HCT116 (cell line): ENCODE data around the gene SLC10A7. TPM values are rescaled to one million over a fixed set of nuclear protein-coding genes. Genes with fewer than 3 reads are reported as not detected.

Experiments
- ATAC-seq: fragments of 200-7000 bp; cut with Tn5 transposase; 2 replicates; pipeline ENCODE4 v1.9.1; 2020; ENCODE audit warnings: mild to moderate bottlenecking, moderate library complexity
- BruUV-seq: library from RNA; stranded (reverse); fragments of 400-500 nt; replicated peaks from 2 replicates; lab custom pipeline; 2021; lab: Mats Ljungman, UMichigan
- CTCF ChIA-PET: fragments of 300-600 bp; sonication (Branson Sonifier 250); formaldehyde crosslinking; loops from one replicate; lab custom pipeline; 2021; ENCODE audit warnings: antibody characterized with exemption; lab: Charles Lee
- POLR2A ChIA-PET: fragments of 300-600, 350-600 bp; sonication (Branson Sonifier 250); formaldehyde crosslinking; loops from one replicate; lab custom pipeline; 2021; ENCODE audit warnings: antibody characterized with exemption; lab: Charles Lee
- RAD21 ChIA-PET, 2 experiments: fragments of 300-600 bp; sonication (Branson Sonifier 250); formaldehyde crosslinking; loops; one replicate each; lab custom pipeline; 2023; ENCODE audit warnings: low total read pairs in 2 of 2; ENCODE audit not compliant: uncharacterized antibody in 2 of 2, unreplicated experiment in 2 of 2, low non-redundant PET in 1 of 2; lab: Charles Lee
- DNase-seq: peaks from one replicate; pipeline ENCODE4 v3.0.0-alpha.2; 2010; ENCODE audit warnings: low read depth, low spot score
- H2AFZ ChIP-seq: fragments of 200-600 bp; shearing (Covaris generic), sonication (generic); 2 replicates; pipeline ENCODE4 v1.6.1; 2017; ENCODE audit warnings: low read depth, mixed run types, mixed read lengths, antibody characterized with exemption, low read length; ENCODE audit not compliant: poor library complexity, severe bottlenecking
- H3K27ac ChIP-seq: 2 replicates; pipeline ENCODE4 v1.5.1; 2012; ENCODE audit warnings: low read depth, low read length
- H3K27me3 ChIP-seq: fragments of 200-600 bp; sonication (generic); 2 replicates; pipeline ENCODE4 v1.6.1; 2016; ENCODE audit warnings: mixed run types, low read length, mixed read lengths; ENCODE audit not compliant: insufficient read depth
- H3K36me3 ChIP-seq, 2 experiments: fragments of 200-500 bp in 1 of 2; fragments of 200-600 bp in 1 of 2; sonication (Bioruptor generic) in 1 of 2; sonication (generic) in 1 of 2; 2 replicates each; pipeline versions ENCODE4 v1.5.1 to v1.6.1; 2014 to 2016; ENCODE audit warnings: low read length in 2 of 2, inconsistent platforms in 1 of 2, mixed read lengths in 1 of 2, mixed run types in 1 of 2; ENCODE audit not compliant: insufficient read depth in 2 of 2, control insufficient read depth in 1 of 2
- H3K4me1 ChIP-seq, 2 experiments: fragments of 200-600 bp in 1 of 2; sonication (generic) in 1 of 2; 2 replicates each; pipeline versions ENCODE4 v1.5.1 to v1.6.1; 2012 to 2017; ENCODE audit warnings: low read length in 2 of 2, inconsistent platforms in 1 of 2, mild to moderate bottlenecking in 1 of 2, mixed read lengths in 1 of 2, mixed run types in 1 of 2, moderate library complexity in 1 of 2; ENCODE audit not compliant: insufficient read depth in 2 of 2, control insufficient read depth in 1 of 2
- H3K4me2 ChIP-seq: fragments of 200-600 bp; sonication (generic); 2 replicates; pipeline ENCODE4 v1.6.1; 2017; ENCODE audit warnings: mixed run types, low read length, mixed read lengths
- H3K4me3 ChIP-seq, 2 experiments: fragments of 200-600 bp in 1 of 2; sonication (generic) in 1 of 2; replicated peaks in 1 of 2; 2 replicates each; pipeline ENCODE4 v1.5.1; 2011 to 2016; ENCODE audit warnings: low read length in 2 of 2, control low read depth in 1 of 2, low read depth in 1 of 2, mild to moderate bottlenecking in 1 of 2, mixed read lengths in 1 of 2, mixed run types in 1 of 2
- H3K79me2 ChIP-seq: fragments of 200-600 bp; sonication (generic); 2 replicates; pipeline ENCODE4 v1.6.1; 2017; ENCODE audit warnings: mild to moderate bottlenecking, mixed run types, low read length, moderate library complexity, mixed read lengths; ENCODE audit not compliant: insufficient read depth
- H3K9ac ChIP-seq: fragments of 200-600 bp; sonication (generic); 2 replicates; pipeline ENCODE4 v1.6.1; 2016; ENCODE audit warnings: low read length, mixed read lengths
- H3K9me2 ChIP-seq: fragments of 200-600 bp; sonication (generic), shearing (Covaris generic); 2 replicates; pipeline ENCODE4 v1.6.1; 2017; ENCODE audit warnings: mixed run types, mild to moderate bottlenecking, moderate library complexity; ENCODE audit not compliant: insufficient read depth
- H3K9me3 ChIP-seq, 2 experiments: fragments of 200-500 bp in 1 of 2; fragments of 200-600 bp in 1 of 2; sonication (Bioruptor generic) in 1 of 2; sonication (generic) in 1 of 2; 2 replicates each; pipeline ENCODE4 v1.6.1; 2014 to 2017; ENCODE audit warnings: low read length in 2 of 2, mixed read lengths in 2 of 2, inconsistent platforms in 1 of 2, low read depth in 1 of 2, mild to moderate bottlenecking in 1 of 2, mixed run types in 1 of 2, moderate library complexity in 1 of 2; ENCODE audit not compliant: control insufficient read depth in 1 of 2, insufficient read depth in 1 of 2
- H4K20me1 ChIP-seq: fragments of 200-600 bp; sonication (generic), shearing (Covaris generic); 2 replicates; pipeline ENCODE4 v1.6.1; 2017; ENCODE audit warnings: mixed run types, mild to moderate bottlenecking, moderate library complexity; ENCODE audit not compliant: insufficient read depth
- CEBPB ChIP-seq: IDR thresholded peaks from 2 replicates; pipeline ENCODE4 v1.6.1; 2012; ENCODE audit warnings: low read depth
- EGR1 ChIP-seq: IDR thresholded peaks from 2 replicates; pipeline ENCODE4 v1.6.1; 2012; ENCODE audit warnings: low read depth
- EZH2phosphoT487 ChIP-seq: fragments of 200-600 bp; IDR thresholded peaks from 2 replicates; pipeline ENCODE4 v1.6.1; 2018; ENCODE audit warnings: antibody characterized with exemption, borderline replicate concordance
- FOSL1 ChIP-seq: IDR thresholded peaks from 2 replicates; pipeline ENCODE4 v1.6.1; 2012; ENCODE audit warnings: low read depth
- JUND ChIP-seq: IDR thresholded peaks from 2 replicates; pipeline ENCODE4 v1.6.1; 2012
- POLR2A ChIP-seq: IDR thresholded peaks from 2 replicates; pipeline ENCODE4 v1.7.0; 2011; ENCODE audit warnings: borderline replicate concordance; ENCODE audit not compliant: insufficient read depth, insufficient read length; ENCODE audit errors: extremely low read depth
- RAD21 ChIP-seq: IDR thresholded peaks from 2 replicates; pipeline ENCODE4 v1.6.1; 2012; ENCODE audit warnings: low read depth, mild to moderate bottlenecking
- SIN3A ChIP-seq: IDR thresholded peaks from 2 replicates; pipeline ENCODE4 v1.6.1; 2012; ENCODE audit warnings: low read depth
- SP1 ChIP-seq: IDR thresholded peaks from 2 replicates; pipeline ENCODE4 v1.6.1; 2012; ENCODE audit warnings: low read depth
- SRF ChIP-seq: IDR thresholded peaks from 2 replicates; pipeline ENCODE4 v1.6.1; 2012; ENCODE audit warnings: low read depth
- YY1 ChIP-seq: IDR thresholded peaks from 2 replicates; pipeline ENCODE4 v1.6.1; 2011; ENCODE audit warnings: low read length, low read depth, moderate library complexity, mild to moderate bottlenecking; ENCODE audit not compliant: insufficient replicate concordance; ENCODE audit errors: extremely low read depth
- ZNF274 ChIP-seq: fragments of 200-500 bp; sonication (Bioruptor generic); IDR thresholded peaks from 2 replicates; pipeline ENCODE4 v1.6.1; 2014; ENCODE audit warnings: mild to moderate bottlenecking, low read depth, low read length, inconsistent platforms
- intact Hi-C: fragments of 100-400 bp; cut with micrococcal nuclease; formaldehyde crosslinking; loops from 2 replicates; pipeline ENCODE4 v1.10.0; 2022
- total RNA-seq: library from RNA; stranded (reverse); gene quantifications from one replicate; pipeline ENCODE4 v1.2.1, GENCODE V29; 2021; ENCODE audit not compliant: unreplicated experiment
- TF ChIP-seq, protein P1 (sequence below): IDR thresholded peaks from 2 replicates; pipeline ENCODE4 v1.6.1; 2012; ENCODE audit warnings: low read depth
- TF ChIP-seq, protein P2 (sequence below): IDR thresholded peaks from 2 replicates; pipeline ENCODE4 v1.6.1; 2012
- TF ChIP-seq, protein P3 (sequence below): IDR thresholded peaks from 2 replicates; pipeline ENCODE4 v1.6.1; 2012

Gene SLC10A7
- total RNA-seq, 1 experiment from 2014 or later: 5.5 TPM

DNA sequence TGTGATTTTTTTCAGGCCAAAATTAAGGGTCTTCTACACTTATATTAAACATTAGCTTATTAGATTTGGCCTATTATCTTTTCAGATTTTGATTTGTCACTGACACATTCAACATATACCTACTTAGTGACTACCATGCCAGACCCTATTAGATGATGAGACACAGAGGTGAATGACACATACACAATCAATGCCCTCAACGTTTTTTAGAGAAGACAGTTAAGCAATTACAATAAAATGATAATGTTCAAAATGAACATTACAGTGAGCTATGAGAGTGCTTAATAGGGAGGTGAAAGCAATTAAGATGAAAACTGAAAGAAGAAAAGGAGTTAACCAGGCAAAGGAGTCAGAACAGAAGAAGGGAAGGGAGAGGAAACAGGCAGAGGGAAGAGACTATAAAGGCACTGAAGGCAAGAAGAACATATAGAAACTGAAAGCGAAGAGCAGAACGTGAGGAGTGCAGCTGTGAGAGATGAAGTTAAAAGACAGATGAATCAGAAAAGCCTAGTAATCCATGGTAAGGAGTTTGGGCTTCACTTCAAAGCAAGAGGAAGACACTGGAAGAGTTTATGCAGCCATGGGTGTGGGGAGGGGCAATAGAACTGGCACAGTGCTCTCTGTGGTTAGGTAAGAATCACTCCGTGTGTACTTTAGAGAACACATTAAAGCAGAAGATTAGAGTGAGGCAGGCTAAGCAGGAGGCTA is 188.4 kb downstream of the SLC10A7 start (continued):
- TF ChIP-seq SRF (no peak), YY1 (no peak), SIN3A (no peak), RAD21 (no peak), EZH2phosphoT487 (no peak)
- TF ChIP-seq, protein P1, sequence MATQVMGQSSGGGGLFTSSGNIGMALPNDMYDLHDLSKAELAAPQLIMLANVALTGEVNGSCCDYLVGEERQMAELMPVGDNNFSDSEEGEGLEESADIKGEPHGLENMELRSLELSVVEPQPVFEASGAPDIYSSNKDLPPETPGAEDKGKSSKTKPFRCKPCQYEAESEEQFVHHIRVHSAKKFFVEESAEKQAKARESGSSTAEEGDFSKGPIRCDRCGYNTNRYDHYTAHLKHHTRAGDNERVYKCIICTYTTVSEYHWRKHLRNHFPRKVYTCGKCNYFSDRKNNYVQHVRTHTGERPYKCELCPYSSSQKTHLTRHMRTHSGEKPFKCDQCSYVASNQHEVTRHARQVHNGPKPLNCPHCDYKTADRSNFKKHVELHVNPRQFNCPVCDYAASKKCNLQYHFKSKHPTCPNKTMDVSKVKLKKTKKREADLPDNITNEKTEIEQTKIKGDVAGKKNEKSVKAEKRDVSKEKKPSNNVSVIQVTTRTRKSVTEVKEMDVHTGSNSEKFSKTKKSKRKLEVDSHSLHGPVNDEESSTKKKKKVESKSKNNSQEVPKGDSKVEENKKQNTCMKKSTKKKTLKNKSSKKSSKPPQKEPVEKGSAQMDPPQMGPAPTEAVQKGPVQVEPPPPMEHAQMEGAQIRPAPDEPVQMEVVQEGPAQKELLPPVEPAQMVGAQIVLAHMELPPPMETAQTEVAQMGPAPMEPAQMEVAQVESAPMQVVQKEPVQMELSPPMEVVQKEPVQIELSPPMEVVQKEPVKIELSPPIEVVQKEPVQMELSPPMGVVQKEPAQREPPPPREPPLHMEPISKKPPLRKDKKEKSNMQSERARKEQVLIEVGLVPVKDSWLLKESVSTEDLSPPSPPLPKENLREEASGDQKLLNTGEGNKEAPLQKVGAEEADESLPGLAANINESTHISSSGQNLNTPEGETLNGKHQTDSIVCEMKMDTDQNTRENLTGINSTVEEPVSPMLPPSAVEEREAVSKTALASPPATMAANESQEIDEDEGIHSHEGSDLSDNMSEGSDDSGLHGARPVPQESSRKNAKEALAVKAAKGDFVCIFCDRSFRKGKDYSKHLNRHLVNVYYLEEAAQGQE: no peak
- TF ChIP-seq, protein P2, sequence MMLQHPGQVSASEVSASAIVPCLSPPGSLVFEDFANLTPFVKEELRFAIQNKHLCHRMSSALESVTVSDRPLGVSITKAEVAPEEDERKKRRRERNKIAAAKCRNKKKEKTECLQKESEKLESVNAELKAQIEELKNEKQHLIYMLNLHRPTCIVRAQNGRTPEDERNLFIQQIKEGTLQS: no peak

DNA sequence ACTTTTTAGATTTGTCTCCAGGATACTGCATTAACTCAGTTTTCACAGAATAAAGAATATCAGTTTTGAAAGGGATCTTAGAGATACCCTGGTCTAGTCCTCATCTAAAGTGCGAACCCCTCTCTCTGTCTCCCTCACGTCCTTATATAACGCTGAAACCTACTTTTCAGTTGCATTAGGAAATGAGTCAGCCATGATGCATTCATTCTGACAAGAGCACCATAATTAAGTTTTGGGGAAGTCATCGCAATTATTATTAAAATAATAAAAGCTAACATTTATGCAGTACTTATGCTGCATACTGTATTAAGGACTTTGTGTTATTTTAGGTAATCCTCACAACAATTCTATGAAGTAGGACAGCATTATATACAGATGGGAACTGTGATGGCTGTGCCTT is 191.3 kb downstream of the SLC10A7 start:
- RAD21 ChIA-PET: no interaction called here
- H4K20me1 ChIP-seq: no peaks in the 10 kb centered on the region
- CTCF ChIA-PET: no interaction called here
- H3K27ac ChIP-seq: no peak overlapping the region
- no peak overlapping the region for H3K4me3 ChIP-seq
- BruUV-seq: no TSS peak
- H2AFZ ChIP-seq: no peak overlapping the region
- POLR2A ChIA-PET: no interaction called here
- TF ChIP-seq YY1: no peak
- TF ChIP-seq FOSL1: peak; percentile 69
- TF ChIP-seq SP1: no peak
- no peak for TF ChIP-seq ZNF274
- TF ChIP-seq POLR2A: no peak
- TF ChIP-seq, protein P3, sequence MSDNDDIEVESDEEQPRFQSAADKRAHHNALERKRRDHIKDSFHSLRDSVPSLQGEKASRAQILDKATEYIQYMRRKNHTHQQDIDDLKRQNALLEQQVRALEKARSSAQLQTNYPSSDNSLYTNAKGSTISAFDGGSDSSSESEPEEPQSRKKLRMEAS: no peak
- TF ChIP-seq, protein P1: no peak
- no peak for TF ChIP-seq RAD21
- no peak for TF ChIP-seq SIN3A
- TF ChIP-seq CEBPB: 0 out of 2 replicates have a peak, but pooled peaks have one; percentile 13
- TF ChIP-seq EGR1: no peak
- TF ChIP-seq JUND: peak; percentile 35; the same call in 1 of the 2 replicates
- ATAC-seq (no peak), DNase-seq (no peak)
- no peaks in the 10 kb centered on the region for H3K36me3 ChIP-seq
- no peaks in the 10 kb centered on the region for H3K9me2 ChIP-seq
- intact Hi-C loops: loop anchor here (10.0 kb wide), 2 partner anchors 236 to 1116 kb away; no protein-coding TSS in a partner anchor
- H3K4me2 ChIP-seq: peak overlapping the region; percentile 62
- no peak overlapping the region for H3K9ac ChIP-seq
- no peaks in the 10 kb centered on the region for H3K9me3 ChIP-seq
- no peaks in the 10 kb centered on the region for H3K79me2 ChIP-seq
- H3K4me1 ChIP-seq: peaks cover 15 to 43% of the 10 kb centered on the region in 2 experiments; a peak in 3 of 4 replicates
- H3K27me3 ChIP-seq: no peaks in the 10 kb centered on the region
